DOHH2 (cell line): Measurements from ENCODE around the gene ZNF266.

ENCODE experiments used
- H3F3A ChIP-seq: fragments of 200-600 bp; sonication (generic), shearing (Covaris generic); 2 replicates; pipeline ENCODE4 v1.6.0; 2016; ENCODE audit warnings: antibody characterized with exemption, mild to moderate bottlenecking; ENCODE audit not compliant: control insufficient read depth, insufficient read depth
- H3K27ac ChIP-seq: fragments of 200-600 bp; sonication (generic); 2 replicates; pipeline ENCODE4 v1.5.1; 2014; ENCODE audit warnings: low read depth, mild to moderate bottlenecking, low read length, moderate library complexity
- H3K27me3 ChIP-seq: fragments of 200-600 bp; sonication (generic); 2 replicates; pipeline ENCODE4 v1.6.1; 2014; ENCODE audit warnings: mild to moderate bottlenecking, low read length, mixed read lengths; ENCODE audit not compliant: control insufficient read depth
- H3K36me3 ChIP-seq: fragments of 200-600 bp; sonication (generic); 2 replicates; pipeline ENCODE4 v1.6.1; 2014; ENCODE audit warnings: mild to moderate bottlenecking, low read length, moderate library complexity, mixed read lengths; ENCODE audit not compliant: control insufficient read depth
- H3K4me1 ChIP-seq: fragments of 200-600 bp; sonication (generic); 2 replicates; pipeline ENCODE4 v1.6.1; 2014; ENCODE audit warnings: mild to moderate bottlenecking, low read length, mixed read lengths; ENCODE audit not compliant: control insufficient read depth
- H3K4me2 ChIP-seq: fragments of 200-600 bp; sonication (generic); 2 replicates; pipeline ENCODE4 v1.6.0; 2014; ENCODE audit warnings: mild to moderate bottlenecking, low read length, moderate library complexity
- H3K4me3 ChIP-seq: fragments of 200-600 bp; sonication (generic); 2 replicates; pipeline ENCODE4 v1.5.1; 2014; ENCODE audit warnings: mild to moderate bottlenecking, low read length, mixed read lengths
- H3K79me2 ChIP-seq: fragments of 200-600 bp; sonication (generic); 2 replicates; pipeline ENCODE4 v1.6.1; 2014; ENCODE audit warnings: mild to moderate bottlenecking, low read length, mixed read lengths; ENCODE audit not compliant: control insufficient read depth
- H3K9me2 ChIP-seq: fragments of 200-600 bp; sonication (generic); replicated peaks from 2 replicates; pipeline ENCODE4 v1.6.1; 2014; ENCODE audit warnings: mild to moderate bottlenecking, low read length, mixed read lengths; ENCODE audit not compliant: control insufficient read depth
- H3K9me3 ChIP-seq: fragments of 200-600 bp; sonication (generic); 2 replicates; pipeline ENCODE4 v1.6.1; 2014; ENCODE audit warnings: antibody characterized with exemption, low read length, mixed read lengths; ENCODE audit not compliant: control insufficient read depth, insufficient read depth
- H4K20me1 ChIP-seq: fragments of 200-600 bp; sonication (generic); 2 replicates; pipeline ENCODE4 v1.6.0; 2014; ENCODE audit warnings: low read depth, mild to moderate bottlenecking, antibody characterized with exemption, low read length, moderate library complexity; ENCODE audit not compliant: control insufficient read depth, insufficient read depth
- EZH2phosphoT487 ChIP-seq: fragments of 200-600 bp; sonication (generic); IDR thresholded peaks from 2 replicates; pipeline ENCODE4 v1.6.1; 2017; ENCODE audit warnings: borderline replicate concordance, mild to moderate bottlenecking, antibody characterized with exemption, low read length, moderate library complexity, mixed read lengths
- TF ChIP-seq, protein P1 (sequence below): fragments of 200-600 bp; sonication (generic); IDR thresholded peaks from one replicate; pipeline ENCODE4 v1.5.1; 2014; ENCODE audit warnings: antibody characterized with exemption, mild to moderate bottlenecking, low read depth, low read length; ENCODE audit not compliant: poor library complexity, severe bottlenecking

ZNF266 gene

DNA sequence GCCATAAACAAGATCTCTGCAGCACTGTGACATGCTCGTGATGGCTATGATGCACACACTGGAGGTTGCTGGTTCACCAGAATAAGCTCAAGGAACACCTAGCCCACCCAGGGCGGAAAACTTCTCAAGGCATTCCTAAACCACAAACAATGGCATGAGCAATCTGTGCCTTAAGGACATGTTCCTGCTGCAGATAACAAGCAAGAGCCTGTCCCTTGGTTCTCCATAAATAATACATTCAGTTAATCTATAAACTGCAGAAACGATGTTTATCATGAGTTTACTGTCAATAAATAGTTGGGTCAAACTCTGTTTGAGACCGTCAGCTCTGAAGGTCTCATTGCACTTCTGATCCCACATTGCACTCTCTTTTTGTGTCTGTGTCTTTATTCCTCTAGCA is 18.6 kb upstream of the ZNF266 start:
- Histone ChIP-seq H3K79me2 (no peaks in the 10 kb centered on the region), H3K9me2 (no peaks in the 10 kb centered on the region), H3K4me3 (no peak overlapping the region), H3K4me1 (no peaks in the 10 kb centered on the region), H3K9me3 (peaks cover 9% of the 10 kb centered on the region; the same call in 1 of the 2 replicates), H4K20me1 (no peaks in the 10 kb centered on the region), H3K27me3 (no peaks in the 10 kb centered on the region), H3K27ac (no peak overlapping the region), H3K4me2 (no peak overlapping the region), H3K36me3 (no peaks in the 10 kb centered on the region), H3F3A (no peaks in the 10 kb centered on the region)
- TF ChIP-seq, protein P1, sequence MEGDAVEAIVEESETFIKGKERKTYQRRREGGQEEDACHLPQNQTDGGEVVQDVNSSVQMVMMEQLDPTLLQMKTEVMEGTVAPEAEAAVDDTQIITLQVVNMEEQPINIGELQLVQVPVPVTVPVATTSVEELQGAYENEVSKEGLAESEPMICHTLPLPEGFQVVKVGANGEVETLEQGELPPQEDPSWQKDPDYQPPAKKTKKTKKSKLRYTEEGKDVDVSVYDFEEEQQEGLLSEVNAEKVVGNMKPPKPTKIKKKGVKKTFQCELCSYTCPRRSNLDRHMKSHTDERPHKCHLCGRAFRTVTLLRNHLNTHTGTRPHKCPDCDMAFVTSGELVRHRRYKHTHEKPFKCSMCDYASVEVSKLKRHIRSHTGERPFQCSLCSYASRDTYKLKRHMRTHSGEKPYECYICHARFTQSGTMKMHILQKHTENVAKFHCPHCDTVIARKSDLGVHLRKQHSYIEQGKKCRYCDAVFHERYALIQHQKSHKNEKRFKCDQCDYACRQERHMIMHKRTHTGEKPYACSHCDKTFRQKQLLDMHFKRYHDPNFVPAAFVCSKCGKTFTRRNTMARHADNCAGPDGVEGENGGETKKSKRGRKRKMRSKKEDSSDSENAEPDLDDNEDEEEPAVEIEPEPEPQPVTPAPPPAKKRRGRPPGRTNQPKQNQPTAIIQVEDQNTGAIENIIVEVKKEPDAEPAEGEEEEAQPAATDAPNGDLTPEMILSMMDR, result no peak
- no peak for TF ChIP-seq EZH2phosphoT487

- no peaks in the 10 kb centered on the region for H4K20me1 ChIP-seq
- H3K9me3 ChIP-seq, result no peaks in the 10 kb centered on the region; the same call in 1 of the 2 replicates
- no peak overlapping the region for H3K4me2 ChIP-seq
- no peaks in the 10 kb centered on the region for H3F3A ChIP-seq
- H3K4me3 ChIP-seq, result no peak overlapping the region
- H3K79me2 ChIP-seq, result no peaks in the 10 kb centered on the region
- no peaks in the 10 kb centered on the region for H3K9me2 ChIP-seq
- H3K36me3 ChIP-seq, result no peaks in the 10 kb centered on the region
- no peak overlapping the region for H3K27ac ChIP-seq
- TF ChIP-seq EZH2phosphoT487, result no peak
- TF ChIP-seq, protein P1, result no peak
- no peaks in the 10 kb centered on the region for H3K4me1 ChIP-seq
- H3K27me3 ChIP-seq, result no peaks in the 10 kb centered on the region
Observed at GRCh38 chr19:9445037-9445436, 9.7 kb upstream of the ZNF266 start.

GRCh38 chr19:9436358-9436757 is 985 bp upstream of the ZNF266 start:
- H3K79me2 ChIP-seq, result peaks cover 25% of the 10 kb centered on the region
- no peaks in the 10 kb centered on the region for H3K9me3 ChIP-seq
- peak overlapping the region; percentile 89 for H3K4me2 ChIP-seq
- H3F3A ChIP-seq, result no peaks in the 10 kb centered on the region
- peaks cover 34% of the 10 kb centered on the region for H3K36me3 ChIP-seq
- no peak overlapping the region for H3K27ac ChIP-seq
- peaks cover 19% of the 10 kb centered on the region for H3K4me1 ChIP-seq
- peak overlapping the region; percentile 97 for H3K4me3 ChIP-seq
- 0 out of 2 replicates have a peak, but pooled peaks cover 2% of the 10 kb centered on the region for H4K20me1 ChIP-seq
- no peaks in the 10 kb centered on the region for H3K27me3 ChIP-seq
- no peak for TF ChIP-seq EZH2phosphoT487
- H3K9me2 ChIP-seq, result no peaks in the 10 kb centered on the region

DNA sequence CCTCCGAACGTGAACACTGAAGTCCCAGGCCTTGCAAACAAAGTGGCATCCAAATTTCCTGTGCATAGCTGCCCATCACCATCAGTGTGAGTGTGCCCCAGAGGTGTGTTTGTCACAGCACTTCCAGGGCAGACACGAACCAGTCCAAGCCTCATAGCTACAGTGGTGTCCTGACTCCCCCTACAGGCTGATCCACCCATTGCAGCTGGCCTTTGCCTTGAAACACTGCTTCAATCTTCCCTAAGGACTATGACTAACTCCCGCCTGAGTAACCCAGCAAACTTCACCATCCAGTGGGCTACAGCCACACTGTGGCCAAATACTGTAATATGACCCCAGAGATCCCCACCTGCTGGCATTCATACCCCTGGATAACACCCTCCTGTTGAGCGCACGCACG is 3.9 kb downstream of the ZNF266 start:
- Histone ChIP-seq H3K9me2 (no peaks in the 10 kb centered on the region), H3F3A (no peaks in the 10 kb centered on the region), H3K27ac (no peak overlapping the region), H3K36me3 (peaks cover 54% of the 10 kb centered on the region), H3K4me2 (no peak overlapping the region), H3K4me1 (peaks cover 19% of the 10 kb centered on the region), H3K4me3 (no peak overlapping the region), H3K27me3 (no peaks in the 10 kb centered on the region), H4K20me1 (0 out of 2 replicates have a peak, but pooled peaks cover 2% of the 10 kb centered on the region), H3K79me2 (peaks cover 28% of the 10 kb centered on the region), H3K9me3 (no peaks in the 10 kb centered on the region)
- TF ChIP-seq, protein P1, result peak; percentile 65
- no peak for TF ChIP-seq EZH2phosphoT487
